MV-4-11 (cell line): ENCODE results near the gene MYLK.
"Not testable (repeated sequence)": the region's sequence is repeated elsewhere in the genome, so short reads cannot be mapped to it uniquely, and the experiment has no call there.

ENCODE experiments used
- DNase-seq: peaks from one replicate; lab custom pipeline; 2025; lab: John Stamatoyannopoulos, UW

MYLK gene

GRCh38 chr3:123884203-123884831, at the start of gene MYLK:
MYLK (minus strand) TSS chr3:123884332; CDS start chr3:123793841, 90,491 bp downstream.
- peak; percentile 49 for DNase-seq

GRCh38 chr3:123930445-123930844, 46.3 kb upstream of the MYLK start:
- DNase-seq = no peak

DNA sequence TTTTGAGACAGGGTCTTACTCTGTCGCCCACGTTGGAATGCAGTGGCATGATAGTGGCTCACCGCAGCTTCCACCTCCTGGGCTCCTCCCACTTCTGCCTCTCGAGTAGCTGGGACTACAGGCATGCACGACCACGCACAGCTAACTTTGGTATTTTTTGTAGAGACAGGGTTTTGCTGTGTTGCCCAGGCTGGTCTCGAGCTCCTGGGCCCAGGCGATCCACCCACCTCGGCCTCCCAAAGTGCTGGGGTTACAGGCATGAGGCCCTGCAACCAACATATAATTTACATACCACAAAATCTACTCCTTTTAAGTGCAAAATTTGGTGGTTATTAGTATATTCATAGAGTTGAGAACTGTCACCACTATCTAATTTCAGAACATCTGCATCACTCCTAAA, 45.2 kb upstream of the MYLK start:
- DNase-seq = no peak

GRCh38 chr3:123926396-123926795, 42.3 kb upstream of the MYLK start:
- DNase-seq = no peak

- no peak for DNase-seq
Observed at GRCh38 chr3:123920868-123921267, 36.7 kb upstream of the MYLK start.

DNA sequence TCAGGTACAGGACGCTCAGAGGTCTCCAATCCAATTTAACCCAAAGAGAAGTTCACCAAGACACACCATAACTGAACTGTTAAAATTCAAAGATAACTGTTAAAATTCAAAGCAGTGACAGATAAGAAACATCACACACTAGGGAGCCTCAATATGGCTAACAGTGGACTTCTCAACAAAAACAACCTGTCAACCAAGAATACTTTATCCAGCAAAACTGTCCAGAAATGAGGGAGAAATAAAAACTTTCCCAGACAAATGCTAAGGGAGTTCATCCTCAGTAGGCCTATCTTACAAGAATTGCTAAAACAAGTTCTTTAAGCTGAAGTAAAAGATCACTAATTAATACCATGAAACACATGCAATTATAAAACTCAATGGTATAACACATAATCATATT, 36.3 kb upstream of the MYLK start:
- DNase-seq = no peak

DNA sequence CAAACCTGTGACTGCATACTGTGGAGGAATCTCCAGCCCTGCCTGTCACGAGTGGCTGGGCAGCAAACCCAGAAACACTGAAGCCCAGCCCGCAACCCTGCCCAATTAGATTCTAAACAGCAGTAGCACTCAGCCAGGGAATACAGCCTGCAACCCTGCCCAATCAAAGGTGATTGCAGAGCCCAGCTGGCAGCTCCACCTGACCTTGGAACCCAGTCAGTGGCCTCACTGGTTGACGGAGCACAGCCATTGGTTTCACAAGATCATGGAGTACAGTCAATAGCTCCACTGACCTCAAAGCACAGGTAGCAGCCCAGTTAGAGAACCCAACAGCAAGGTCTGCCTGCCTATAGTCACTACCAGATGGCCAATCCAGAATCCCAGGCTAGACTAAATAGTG, 35.2 kb upstream of the MYLK start:
- DNase-seq = no peak

GRCh38 chr3:123914829-123915228, 30.7 kb upstream of the MYLK start:
- no peak for DNase-seq

DNA sequence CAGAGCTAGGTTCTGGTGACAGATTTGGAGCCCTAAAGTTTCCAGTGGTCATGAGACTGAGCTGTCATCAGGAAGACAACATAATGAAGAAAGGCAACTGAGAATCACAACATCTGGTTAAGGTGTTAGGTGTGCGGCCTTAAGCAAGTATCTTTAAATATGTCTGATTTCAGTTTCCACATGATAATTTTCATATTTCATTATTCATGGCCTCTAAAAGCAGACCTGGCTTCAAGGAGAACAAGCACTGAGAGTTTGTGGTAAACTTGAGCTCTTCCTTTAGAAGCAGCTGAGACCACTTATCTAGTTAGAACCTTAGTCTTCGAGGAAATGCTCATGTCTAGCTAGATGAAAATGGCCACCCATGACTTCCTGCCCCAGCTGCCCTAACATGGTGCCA, 25.7 kb upstream of the MYLK start:
- no peak for DNase-seq

DNA sequence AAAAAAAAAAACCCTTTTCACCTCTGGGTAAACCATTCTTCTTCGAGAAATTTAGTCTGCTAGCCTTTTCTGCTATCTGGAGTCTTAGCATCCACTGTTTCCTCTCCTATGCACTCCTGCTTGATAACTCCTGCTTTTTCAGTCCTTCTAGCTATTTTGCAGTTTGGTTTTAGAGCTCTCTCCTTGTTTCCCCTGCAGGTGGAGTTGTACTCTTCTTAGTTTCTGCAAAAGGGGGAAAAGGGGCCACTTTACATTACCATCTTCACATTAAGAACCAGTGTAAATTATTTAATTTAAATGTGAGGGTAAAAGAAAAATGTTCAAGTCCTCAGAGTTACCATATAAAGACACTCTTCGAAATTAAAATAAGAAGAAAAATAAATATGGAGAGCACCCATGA, 23.6 kb upstream of the MYLK start:
- DNase-seq = no peak

GRCh38 chr3:123899300-123899865, 15.3 kb upstream of the MYLK start:
- DNase-seq = no peak

DNA sequence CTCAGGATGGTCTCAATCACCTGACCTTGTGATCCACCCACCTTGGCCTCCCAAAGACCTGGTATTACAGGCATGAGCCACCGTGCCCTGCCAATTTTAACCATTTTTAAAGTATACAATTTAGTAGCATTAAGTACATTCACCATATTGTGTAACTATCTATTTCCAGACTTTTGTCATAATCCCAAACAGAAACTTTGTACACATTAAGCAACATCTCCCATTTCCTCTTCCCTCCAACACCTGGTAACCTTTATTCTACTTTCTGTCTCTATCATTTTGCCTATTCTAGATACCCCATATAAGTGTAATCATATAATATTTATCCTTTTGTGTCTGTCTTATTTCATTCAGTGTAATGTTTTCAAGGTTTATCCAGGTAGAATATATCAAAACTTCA, 8.9 kb upstream of the MYLK start:
- DNase-seq = no peak

DNA sequence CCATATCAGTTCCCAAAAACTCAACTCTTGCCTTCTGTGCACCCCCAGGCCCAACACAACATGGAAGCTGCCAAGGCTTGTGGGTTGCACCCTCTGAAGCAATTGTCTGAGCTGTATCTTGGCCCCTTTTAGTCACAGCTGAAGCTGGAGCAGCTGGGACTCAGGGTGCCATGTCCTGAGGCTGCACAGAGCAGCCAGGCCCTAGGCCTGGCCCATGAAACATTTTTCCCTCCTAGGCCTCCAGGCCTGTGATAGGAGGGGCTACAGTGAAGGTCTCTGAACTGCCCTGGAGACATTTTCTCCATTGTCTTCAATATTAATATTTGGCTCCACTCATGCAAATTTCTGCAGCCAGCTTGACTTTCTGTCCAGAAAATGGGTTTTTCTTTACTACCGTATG, 8.1 kb upstream of the MYLK start:
- DNase-seq = no peak

DNA sequence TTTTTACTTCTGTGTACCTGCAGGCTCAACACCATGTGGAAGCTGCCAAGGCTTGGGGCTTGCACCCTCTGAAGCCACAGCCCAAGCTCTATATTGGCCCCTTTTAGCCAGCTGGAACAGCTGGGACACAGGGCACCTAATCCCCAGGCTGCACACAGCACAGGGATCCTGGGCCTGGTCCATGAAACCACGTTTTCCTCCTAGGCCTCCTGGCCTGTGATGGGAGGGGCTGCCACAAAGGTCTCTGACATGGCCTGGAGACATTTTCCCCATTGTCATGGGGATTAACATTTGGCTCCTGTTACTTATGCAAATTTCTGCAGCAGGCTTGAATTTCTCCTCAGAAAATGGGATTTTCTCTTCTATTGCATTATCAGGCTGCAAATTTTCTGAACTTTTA, 6.9 kb upstream of the MYLK start:
- not testable (repeated sequence) for DNase-seq

GRCh38 chr3:123890162-123890561, 6.0 kb upstream of the MYLK start:
- not testable (repeated sequence) for DNase-seq

- no peak for DNase-seq
Observed at GRCh38 chr3:123884993-123885392, 861 bp upstream of the MYLK start.

DNA sequence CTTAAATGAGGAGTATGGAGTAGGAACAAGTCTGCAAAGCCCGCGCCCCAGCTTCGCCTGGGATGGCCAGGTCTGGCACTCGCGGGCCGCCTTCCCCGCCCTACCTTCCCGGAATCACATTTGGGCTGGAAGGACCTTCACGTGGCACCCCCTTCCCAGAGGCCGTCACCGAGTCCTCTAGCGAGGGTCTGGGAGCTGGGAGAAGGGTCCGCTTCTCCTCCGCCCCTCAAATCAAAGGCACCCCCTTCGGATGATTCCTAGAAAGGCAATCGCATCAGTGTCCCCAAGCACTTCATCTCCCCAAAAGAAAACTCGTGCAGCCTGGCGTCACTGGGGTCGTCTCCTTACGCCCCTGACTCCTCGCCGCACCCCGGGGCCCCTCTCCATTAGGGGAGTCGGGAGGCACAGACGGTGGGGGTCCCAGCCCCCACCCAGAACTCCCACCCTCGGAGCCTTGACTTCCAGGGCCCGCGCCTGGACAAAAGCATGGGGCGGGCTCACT, 380 bp downstream of the MYLK start:
- no peak for DNase-seq

DNA sequence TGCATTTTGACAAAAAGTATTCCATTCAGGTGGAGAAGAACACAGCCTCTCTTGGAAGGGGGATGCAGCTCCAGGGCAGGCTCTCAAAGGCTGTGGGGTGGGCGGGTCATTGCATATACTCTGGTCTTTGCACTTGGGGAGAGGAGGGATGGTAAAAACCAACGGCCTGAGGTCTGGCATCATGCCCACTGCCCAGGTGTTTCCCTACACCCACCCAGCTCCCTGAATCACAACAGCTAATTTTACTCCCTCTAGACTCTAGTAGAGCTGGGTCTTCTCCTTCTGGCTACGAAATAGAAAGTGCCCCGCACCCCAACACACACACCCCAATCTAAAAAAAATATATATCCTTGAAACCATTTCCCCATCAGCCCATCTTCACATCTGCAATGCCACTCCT, 1.0 kb downstream of the MYLK start:
- DNase-seq = no peak

GRCh38 chr3:123881771-123882170, 2.4 kb downstream of the MYLK start:
- DNase-seq = no peak

DNA sequence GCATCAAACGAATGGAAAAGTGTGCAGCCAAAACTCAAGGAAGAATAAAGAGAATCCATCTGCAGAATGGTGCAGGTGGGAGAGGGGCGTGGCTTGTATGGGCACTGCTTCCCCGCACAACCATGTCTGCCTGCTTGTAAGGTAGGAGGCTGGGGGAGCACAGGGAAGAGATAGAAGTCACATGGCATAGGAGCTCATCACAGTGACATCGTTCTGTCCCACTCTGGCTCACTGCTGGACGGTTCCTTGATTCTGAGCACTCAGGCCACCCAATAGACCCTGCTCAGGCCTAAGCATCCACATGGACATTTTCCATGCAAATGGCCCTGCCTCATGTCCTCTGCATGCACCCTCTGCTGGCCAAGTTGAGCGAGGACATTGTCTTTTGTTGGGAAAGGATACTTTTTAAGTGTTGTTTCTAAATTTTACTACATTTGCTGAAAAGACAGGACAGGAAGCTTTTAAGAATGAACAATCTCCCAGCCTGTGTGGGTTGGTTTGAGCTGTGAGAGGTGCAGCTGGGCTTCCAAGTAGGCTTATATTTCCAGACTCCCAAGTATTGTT, 3.1 kb downstream of the MYLK start:
- DNase-seq = no peak

DNA sequence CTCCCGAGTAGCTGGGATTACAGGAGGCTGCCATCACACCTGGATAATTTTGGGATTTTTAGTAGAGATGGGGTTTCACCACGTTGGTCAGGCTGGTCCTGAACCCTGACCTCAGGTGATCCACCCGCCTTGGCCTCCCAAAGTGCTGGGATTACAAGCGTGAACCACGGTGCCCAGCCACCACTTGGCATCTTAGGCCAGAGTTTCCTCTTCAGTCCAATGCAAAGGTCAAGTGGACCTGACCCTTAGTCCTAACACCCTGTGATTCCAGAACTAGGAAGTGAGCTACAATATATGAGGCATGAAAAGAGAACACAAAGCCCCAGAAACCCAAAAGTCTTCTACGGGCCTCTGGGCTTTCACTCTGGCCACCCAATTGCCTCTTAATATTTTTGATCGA, 5.3 kb downstream of the MYLK start:
- no peak for DNase-seq

DNA sequence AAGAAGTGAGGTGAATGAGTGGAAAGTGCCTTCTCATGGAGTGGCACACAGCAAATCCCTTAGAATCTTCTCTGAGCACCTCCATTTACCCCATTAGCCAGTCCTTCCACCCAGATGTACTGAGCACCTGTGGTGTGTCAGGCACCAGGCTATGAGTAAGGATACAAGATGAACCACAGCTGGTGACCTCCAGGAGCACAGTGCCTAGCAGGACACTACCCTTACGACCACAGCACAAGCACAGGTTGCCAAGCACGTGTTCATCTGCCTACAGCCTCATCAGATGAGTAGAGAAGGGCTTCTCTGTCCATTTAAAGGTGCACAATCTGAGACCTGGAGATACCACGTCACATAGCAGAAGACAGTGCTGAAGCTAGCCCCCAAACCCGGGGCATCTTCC, 6.2 kb downstream of the MYLK start:
- no peak for DNase-seq

GRCh38 chr3:123877466-123877865, 6.7 kb downstream of the MYLK start:
- DNase-seq = no peak

DNA sequence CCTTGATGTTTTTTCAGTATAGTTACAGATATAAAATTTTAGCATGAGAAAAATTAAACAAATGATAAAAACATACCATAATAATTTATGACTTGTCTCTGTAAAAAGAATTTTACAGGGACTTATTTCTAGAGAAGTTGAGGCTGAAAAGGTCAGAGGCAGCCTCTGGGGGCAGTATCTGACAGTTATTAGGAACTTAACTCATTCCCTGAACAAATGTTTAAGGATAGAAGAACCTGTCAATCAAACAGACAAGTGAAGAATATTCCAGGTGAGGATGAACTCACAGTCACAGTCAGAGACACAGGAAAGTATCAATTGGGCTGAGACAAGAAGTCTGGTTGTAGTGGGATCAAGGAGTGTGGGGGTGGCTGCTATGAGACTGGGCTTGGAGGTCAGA, 7.3 kb downstream of the MYLK start:
- no peak for DNase-seq
